ENCODE measurements around the gene CAPZB.

The CAPZB gene

GRCh38 chr1:19426294-19427086, 58.8 kb downstream of the CAPZB start:
- no peaks in the 10 kb centered on the region; the same call in 1 of the 2 replicates for H3K36me3 ChIP-seq (ENCODE audit: insufficient read depth, low read length)
- H3K27me3 ChIP-seq (ENCODE audit: insufficient read depth, low read length, poor library complexity): no peaks in the 10 kb centered on the region
- DNase-seq: no peak
- H3K79me2 ChIP-seq (ENCODE audit: insufficient read depth, low read length): peaks cover 96% of the 10 kb centered on the region
- H3K4me1 ChIP-seq (ENCODE audit: insufficient read depth, low read length): no peaks in the 10 kb centered on the region
- H4K20me1 ChIP-seq (ENCODE audit: insufficient read depth, low read length): peaks cover 83% of the 10 kb centered on the region
- no peak overlapping the region for H2AFZ ChIP-seq (ENCODE audit: low read depth, low read length)
- no peak overlapping the region for H3K27ac ChIP-seq (ENCODE audit: low read length)
- no peaks in the 10 kb centered on the region for H3K9me3 ChIP-seq (ENCODE audit: insufficient read depth, low read length, severe bottlenecking)
- H3K4me2 ChIP-seq (ENCODE audit: insufficient read depth, low read length): no peak overlapping the region
- no peak overlapping the region for H3K9ac ChIP-seq (ENCODE audit: low read depth, low read length)
- TF ChIP-seq CTCF (IDR thresholded peaks at IDR 0.05; ENCODE audit: borderline replicate concordance, extremely low read depth, low read length, poor library complexity, severe bottlenecking) (no peak), EZH2 (IDR thresholded peaks at IDR 0.05; ENCODE audit: borderline replicate concordance, low read depth, low read length, severe bottlenecking) (no peak)
- no peak for ATAC-seq (ENCODE audit: insufficient read depth, low read depth)
- no peak overlapping the region for H3K4me3 ChIP-seq (ENCODE audit: low read depth in 1 of 2, low read length in 2 of 2)

GRCh38 chr1:19425646-19426239, 59.6 kb downstream of the CAPZB start:
- H3K79me2 ChIP-seq (ENCODE audit: insufficient read depth, low read length): peaks cover 98% of the 10 kb centered on the region
- H3K27me3 ChIP-seq (ENCODE audit: insufficient read depth, low read length, poor library complexity): no peaks in the 10 kb centered on the region
- no peaks in the 10 kb centered on the region; the same call in 1 of the 2 replicates for H3K36me3 ChIP-seq (ENCODE audit: insufficient read depth, low read length)
- TF ChIP-seq CTCF (IDR thresholded peaks at IDR 0.05; ENCODE audit: borderline replicate concordance, extremely low read depth, low read length, poor library complexity, severe bottlenecking): no peak
- no peak for TF ChIP-seq EZH2 (IDR thresholded peaks at IDR 0.05; ENCODE audit: borderline replicate concordance, low read depth, low read length, severe bottlenecking)
- ATAC-seq (ENCODE audit: insufficient read depth, low read depth) (no peak), DNase-seq (no peak)
- no peak overlapping the region for H3K27ac ChIP-seq (ENCODE audit: low read length)
- H3K9ac ChIP-seq (ENCODE audit: low read depth, low read length): no peak overlapping the region
- H3K9me3 ChIP-seq (ENCODE audit: insufficient read depth, low read length, severe bottlenecking): no peaks in the 10 kb centered on the region
- peaks cover 84% of the 10 kb centered on the region for H4K20me1 ChIP-seq (ENCODE audit: insufficient read depth, low read length)
- no peak overlapping the region for H2AFZ ChIP-seq (ENCODE audit: low read depth, low read length)
- H3K4me1 ChIP-seq (ENCODE audit: insufficient read depth, low read length): no peaks in the 10 kb centered on the region
- no peak overlapping the region for H3K4me3 ChIP-seq (ENCODE audit: low read depth in 1 of 2, low read length in 2 of 2)
- no peak overlapping the region for H3K4me2 ChIP-seq (ENCODE audit: insufficient read depth, low read length)

GRCh38 chr1:19424651-19425570, 60.4 kb downstream of the CAPZB start:
- Histone ChIP-seq H4K20me1 (ENCODE audit: insufficient read depth, low read length) (peaks cover 81% of the 10 kb centered on the region), H3K9ac (ENCODE audit: low read depth, low read length) (no peak overlapping the region), H2AFZ (ENCODE audit: low read depth, low read length) (no peak overlapping the region), H3K4me2 (ENCODE audit: insufficient read depth, low read length) (no peak overlapping the region), H3K27ac (ENCODE audit: low read length) (no peak overlapping the region), H3K27me3 (ENCODE audit: insufficient read depth, low read length, poor library complexity) (no peaks in the 10 kb centered on the region), H3K9me3 (ENCODE audit: insufficient read depth, low read length, severe bottlenecking) (no peaks in the 10 kb centered on the region), H3K79me2 (ENCODE audit: insufficient read depth, low read length) (peaks cover 98% of the 10 kb centered on the region), H3K36me3 (ENCODE audit: insufficient read depth, low read length) (peaks cover 4% of the 10 kb centered on the region; the same call in 1 of the 2 replicates), H3K4me1 (ENCODE audit: insufficient read depth, low read length) (no peaks in the 10 kb centered on the region), H3K4me3 (ENCODE audit: low read depth in 1 of 2, low read length in 2 of 2) (no peak overlapping the region)
- DNase-seq: no peak
- TF ChIP-seq EZH2 (IDR thresholded peaks at IDR 0.05; ENCODE audit: borderline replicate concordance, low read depth, low read length, severe bottlenecking) (no peak), CTCF (IDR thresholded peaks at IDR 0.05; ENCODE audit: borderline replicate concordance, extremely low read depth, low read length, poor library complexity, severe bottlenecking) (no peak)
- no peak for ATAC-seq (ENCODE audit: insufficient read depth, low read depth)

Measured in DND-41 (cell line).